Fibroblast of lung (primary cell): Measurements from ENCODE around the gene GALNT17. TPM values are rescaled to one million over a fixed set of nuclear protein-coding genes. Genes with fewer than 3 reads are reported as not detected.
A peak's percentile ranks its signal among the peaks of the same experiment; 100 is the strongest.

Experiments
- DNase-seq, 2 donors: peaks; one replicate each; pipeline versions ENCODE4 v3.0.0 to v3.0.0-alpha.2; 2010; ENCODE audit warnings: low read depth in 2 of 2
- H2AFZ ChIP-seq: 2 replicates; pipeline ENCODE4 v1.5.1; 2012; ENCODE audit warnings: low read length, control low read depth, inconsistent platforms
- H3K27ac ChIP-seq: 2 replicates; pipeline ENCODE4 v1.5.1; 2011; ENCODE audit warnings: low read length, control low read depth; ENCODE audit not compliant: insufficient read depth
- H3K27me3 ChIP-seq: 2 replicates; pipeline ENCODE4 v1.5.1; 2011; ENCODE audit warnings: mild to moderate bottlenecking, low read length; ENCODE audit not compliant: control insufficient read depth, insufficient read depth
- H3K36me3 ChIP-seq: 2 replicates; pipeline ENCODE4 v1.5.1; 2011; ENCODE audit warnings: low read length; ENCODE audit not compliant: control insufficient read depth, insufficient read depth
- H3K4me1 ChIP-seq: 2 replicates; pipeline ENCODE4 v1.5.1; 2011; ENCODE audit warnings: low read length; ENCODE audit not compliant: control insufficient read depth, insufficient read depth; ENCODE audit errors: extremely low read depth
- H3K4me2 ChIP-seq: 2 replicates; pipeline ENCODE4 v1.5.1; 2011; ENCODE audit warnings: low read length, control low read depth; ENCODE audit not compliant: insufficient read depth; ENCODE audit errors: extremely low read depth
- H3K4me3 ChIP-seq, 4 experiments: fragments of 200-600 bp in 1 of 4; sonication (generic) in 1 of 4; replicated peaks in 1 of 4; 2 replicates each; pipeline ENCODE4 v1.5.1; 2011 to 2016; ENCODE audit warnings: low read length in 4 of 4, low read depth in 3 of 4, mild to moderate bottlenecking in 3 of 4, control low read depth in 2 of 4, inconsistent platforms in 1 of 4, mixed read lengths in 1 of 4; ENCODE audit not compliant: insufficient read depth in 1 of 4; ENCODE audit errors: control extremely low read depth in 1 of 4
- H3K79me2 ChIP-seq: 2 replicates; pipeline ENCODE4 v1.5.1; 2012; ENCODE audit warnings: mild to moderate bottlenecking, low read length, inconsistent platforms; ENCODE audit not compliant: control insufficient read depth, insufficient read depth
- H3K9ac ChIP-seq: 2 replicates; pipeline ENCODE4 v1.5.1; 2011; ENCODE audit warnings: mild to moderate bottlenecking, low read length, control low read depth; ENCODE audit not compliant: insufficient read depth
- H3K9me3 ChIP-seq: 2 replicates; pipeline ENCODE4 v1.5.1; 2012; ENCODE audit warnings: low read depth, low read length; ENCODE audit not compliant: control insufficient read depth, insufficient read depth
- H4K20me1 ChIP-seq: 2 replicates; pipeline ENCODE4 v1.5.1; 2011; ENCODE audit warnings: low read length; ENCODE audit not compliant: control insufficient read depth, insufficient read depth; ENCODE audit errors: extremely low read depth
- CTCF ChIP-seq, 2 donors: IDR thresholded peaks in 1 of 2; conservative IDR thresholded peaks in 1 of 2; 1 replicate in 1 of 2; 2 replicates in 1 of 2; pipeline ENCODE4 v1.5.1; 2011 to 2012; ENCODE audit warnings: low read length in 2 of 2, control low read depth in 1 of 2, inconsistent platforms in 1 of 2, low read depth in 1 of 2, mild to moderate bottlenecking in 1 of 2
- EZH2 ChIP-seq: IDR thresholded peaks from 2 replicates; pipeline ENCODE4 v1.5.1; 2012; ENCODE audit warnings: low read length, control low read depth, mild to moderate bottlenecking; ENCODE audit errors: missing control alignments
- polyA plus RNA-seq, 2 donors: library from polyadenylated mRNA; depleted of rRNA in 1 of 2; stranded (reverse) in 1 of 2; unstranded in 1 of 2; fragments of >200 nt; gene quantifications; 2 replicates each; pipeline ENCODE4 v1.2.1, GENCODE V29; 2011 to 2012; ENCODE audit warnings: missing spikeins in 1 of 2
- total RNA-seq: library from RNA; depleted of rRNA; stranded (reverse); fragments of >200 nt; gene quantifications from 2 replicates; pipeline ENCODE4 v1.2.1, GENCODE V29; 2014

The GALNT17 gene
- total and polyA plus RNA-seq, 2 donors (not counting 1 experiment from before 2014, with no cell fraction given), result under 0.01 TPM; not detected in 1

- no peaks in the 10 kb centered on the region for H3K36me3 ChIP-seq
- no peak overlapping the region for H2AFZ ChIP-seq
- H3K79me2 ChIP-seq, result no peaks in the 10 kb centered on the region
- TF ChIP-seq CTCF (conservative IDR thresholded peaks at IDR 0.05 in 1 of 2, IDR thresholded peaks at IDR 0.05 in 1 of 2; ENCODE audit: low read depth in 1 of 2, low read length in 2 of 2) (no peak), EZH2 (no peak)
- DNase-seq, result no peak
- H3K27me3 ChIP-seq, result no peaks in the 10 kb centered on the region
- H3K4me1 ChIP-seq, result no peaks in the 10 kb centered on the region
- H3K4me3 ChIP-seq, result no peak overlapping the region
- H4K20me1 ChIP-seq, result no peaks in the 10 kb centered on the region
- no peak overlapping the region for H3K27ac ChIP-seq
- no peak overlapping the region for H3K9ac ChIP-seq
- H3K4me2 ChIP-seq, result no peak overlapping the region
- no peaks in the 10 kb centered on the region for H3K9me3 ChIP-seq
These were observed 595.4 kb downstream of the GALNT17 start for GRCh38 chr7:71727347-71727746.

GRCh38 chr7:71731740-71732139, 599.8 kb downstream of the GALNT17 start:
- Histone ChIP-seq H3K9me3 (no peaks in the 10 kb centered on the region), H3K36me3 (no peaks in the 10 kb centered on the region), H3K79me2 (no peaks in the 10 kb centered on the region), H2AFZ (no peak overlapping the region), H3K27me3 (no peaks in the 10 kb centered on the region), H4K20me1 (no peaks in the 10 kb centered on the region), H3K4me1 (no peaks in the 10 kb centered on the region), H3K9ac (no peak overlapping the region), H3K27ac (no peak overlapping the region), H3K4me2 (no peak overlapping the region), H3K4me3 (no peak overlapping the region)
- TF ChIP-seq CTCF (conservative IDR thresholded peaks at IDR 0.05 in 1 of 2, IDR thresholded peaks at IDR 0.05 in 1 of 2; ENCODE audit: low read depth in 1 of 2, low read length in 2 of 2), result no peak
- no peak for TF ChIP-seq EZH2
- DNase-seq, result no peak

- Histone ChIP-seq H3K27ac (no peak overlapping the region), H3K9me3 (no peaks in the 10 kb centered on the region), H3K79me2 (no peaks in the 10 kb centered on the region), H2AFZ (no peak overlapping the region), H3K27me3 (no peaks in the 10 kb centered on the region), H4K20me1 (no peaks in the 10 kb centered on the region), H3K36me3 (no peaks in the 10 kb centered on the region), H3K4me1 (no peaks in the 10 kb centered on the region), H3K4me3 (no peak overlapping the region), H3K4me2 (no peak overlapping the region), H3K9ac (no peak overlapping the region)
- TF ChIP-seq CTCF (conservative IDR thresholded peaks at IDR 0.05 in 1 of 2, IDR thresholded peaks at IDR 0.05 in 1 of 2; ENCODE audit: low read depth in 1 of 2, low read length in 2 of 2) (peak; percentile 84), EZH2 (no peak)
- DNase-seq, result peak; percentile 44 to 64
These were observed 601.3 kb downstream of the GALNT17 start for GRCh38 chr7:71733107-71733870.
